ENCODE data around the gene PMS2.

- TF ChIP-seq CTCF (IDR thresholded peaks at IDR 0.05): no peak
- TF ChIP-seq POLR2A (IDR thresholded peaks at IDR 0.05): no peak
- no peak for TF ChIP-seq POLR2AphosphoS5 (IDR thresholded peaks at IDR 0.05)
Measured at GRCh38 chr7:6026820-6027311, 18.0 kb upstream of the PMS2 start.

Data from gastroesophageal sphincter (tissue), 3 donors.